PC-3 (cell line): Measurements from ENCODE around the gene YPEL2. TPM values are rescaled to one million over a fixed set of nuclear protein-coding genes. Genes with fewer than 3 reads are reported as not detected.

ENCODE experiments used
- ATAC-seq: fragments of 200-7000 bp; cut with Tn5 transposase; 2 replicates; pipeline ENCODE4 v1.9.1; 2020; ENCODE audit warnings: mild to moderate bottlenecking, moderate library complexity
- BruUV-seq: library from RNA; stranded (reverse); fragments of 400-500 nt; replicated peaks from 2 replicates; lab custom pipeline; 2021; lab: Mats Ljungman, UMichigan
- CTCF ChIA-PET: fragments of 300-600 bp; sonication (Branson Sonifier 250); formaldehyde crosslinking; loops from one replicate; lab custom pipeline; 2022; ENCODE audit warnings: antibody characterized with exemption; lab: Charles Lee
- POLR2A ChIA-PET: fragments of 300-600 bp; sonication (Branson Sonifier 250); formaldehyde crosslinking; loops from one replicate; lab custom pipeline; 2022; ENCODE audit warnings: antibody characterized with exemption; ENCODE audit not compliant: unreplicated experiment; lab: Charles Lee
- DNase-seq: peaks from one replicate; pipeline ENCODE4 v3.0.0-alpha.2; 2015
- H2AFZ ChIP-seq: fragments of 300-600 bp; sonication (generic); 2 replicates; pipeline ENCODE4 v1.6.0; 2016; ENCODE audit warnings: antibody characterized with exemption, low read length
- H3F3A ChIP-seq: fragments of 300-600 bp; sonication (generic); one replicate; pipeline ENCODE4 v1.6.0; 2017; ENCODE audit warnings: antibody characterized with exemption, low read length, control low read depth, mild to moderate bottlenecking; ENCODE audit not compliant: unreplicated experiment
- H3K27ac ChIP-seq: fragments of 300-600 bp; sonication (generic); 2 replicates; pipeline ENCODE4 v1.5.1; 2016; ENCODE audit warnings: mild to moderate bottlenecking, low read length
- H3K27me3 ChIP-seq: fragments of 300-600 bp; sonication (generic); 2 replicates; pipeline ENCODE4 v1.6.1; 2016; ENCODE audit warnings: low read length, mixed read lengths
- H3K36me3 ChIP-seq: fragments of 300-600 bp; sonication (generic); 2 replicates; pipeline ENCODE4 v1.6.1; 2016; ENCODE audit warnings: low read depth, mixed run types, low read length, mixed read lengths
- H3K4me1 ChIP-seq: fragments of 300-600 bp; sonication (generic); 2 replicates; pipeline ENCODE4 v1.5.1; 2016; ENCODE audit warnings: low read length; ENCODE audit not compliant: insufficient read depth
- H3K4me2 ChIP-seq: fragments of 300-600 bp; sonication (generic); 2 replicates; pipeline ENCODE4 v1.6.0; 2016; ENCODE audit warnings: low read length
- H3K4me3 ChIP-seq: fragments of 300-600 bp; sonication (generic); 2 replicates; pipeline ENCODE4 v1.5.1; 2016; ENCODE audit warnings: mild to moderate bottlenecking, low read length, mixed read lengths
- H3K79me2 ChIP-seq: fragments of 300-600 bp; sonication (generic); 2 replicates; pipeline ENCODE4 v1.6.1; 2017; ENCODE audit warnings: low read length, mixed read lengths
- H3K9ac ChIP-seq: fragments of 300-600 bp; sonication (generic); 2 replicates; pipeline ENCODE4 v1.6.0; 2016; ENCODE audit warnings: mild to moderate bottlenecking, low read length
- H3K9me2 ChIP-seq: fragments of 300-600 bp; sonication (generic); replicated peaks from 2 replicates; pipeline ENCODE4 v1.6.1; 2016; ENCODE audit warnings: mixed run types, low read length, mixed read lengths
- H3K9me3 ChIP-seq: fragments of 300-600 bp; sonication (generic); 2 replicates; pipeline ENCODE4 v1.6.1; 2016; ENCODE audit warnings: low read length, mixed read lengths
- H4K20me1 ChIP-seq: fragments of 300-600 bp; sonication (generic); 2 replicates; pipeline ENCODE4 v1.6.1; 2016; ENCODE audit warnings: low read length, mixed read lengths
- EZH2 ChIP-seq: fragments of 300-600 bp; sonication (generic); IDR thresholded peaks from one replicate; pipeline ENCODE4 v1.6.1; 2017; ENCODE audit warnings: antibody characterized with exemption, mild to moderate bottlenecking, low read length; ENCODE audit not compliant: unreplicated experiment
- EZH2phosphoT487 ChIP-seq: fragments of 300-600 bp; sonication (generic); IDR thresholded peaks from 2 replicates; pipeline ENCODE4 v1.6.1; 2018; ENCODE audit warnings: mild to moderate bottlenecking, antibody characterized with exemption, low read length, borderline replicate concordance
- intact Hi-C: fragments of 100-400 bp; cut with micrococcal nuclease; formaldehyde crosslinking; loops from 2 replicates; pipeline ENCODE4 v1.9.0; 2023
- total RNA-seq: library from RNA; depleted of rRNA; stranded (reverse); fragments of >200 nt; gene quantifications from 2 replicates; pipeline ENCODE4 v1.2.3, GENCODE V29; 2014
- TF ChIP-seq, protein P1 (sequence below): fragments of 300-600 bp; sonication (generic); conservative IDR thresholded peaks from 2 replicates; pipeline ENCODE4 v1.5.1; 2017; ENCODE audit warnings: antibody characterized with exemption, low read depth, mild to moderate bottlenecking, low read length

Gene YPEL2
- total RNA-seq, 1 experiment from 2014 or later = 0.47 TPM

DNA sequence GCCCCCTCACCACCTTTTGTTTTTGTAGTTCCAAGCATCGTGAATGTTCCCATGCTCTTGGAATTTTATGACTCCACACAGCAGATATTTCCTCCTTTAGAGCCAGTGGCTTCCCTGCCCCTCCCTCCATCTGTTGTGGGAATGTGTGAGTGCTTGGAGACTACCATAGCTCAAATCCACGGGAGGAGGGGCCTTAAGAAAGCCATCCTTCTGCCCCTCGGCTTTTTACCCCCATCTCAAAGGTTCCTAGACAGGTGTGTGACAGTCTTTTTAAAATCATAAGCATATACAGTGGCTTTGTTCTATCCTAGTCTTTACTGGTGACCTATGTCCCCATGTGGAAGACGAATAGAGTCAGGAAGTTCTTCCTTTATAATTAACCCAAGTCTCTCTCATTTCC is 47.2 kb downstream of the YPEL2 start:
- Histone ChIP-seq H3K9ac (no peak overlapping the region), H3K79me2 (no peaks in the 10 kb centered on the region), H3K36me3 (no peaks in the 10 kb centered on the region), H3K27me3 (no peaks in the 10 kb centered on the region), H3F3A (no peaks in the 10 kb centered on the region), H3K9me3 (no peaks in the 10 kb centered on the region), H3K9me2 (no peaks in the 10 kb centered on the region), H2AFZ (no peak overlapping the region), H4K20me1 (no peaks in the 10 kb centered on the region), H3K27ac (no peak overlapping the region), H3K4me2 (no peak overlapping the region), H3K4me1 (no peaks in the 10 kb centered on the region), H3K4me3 (no peak overlapping the region)
- ATAC-seq (no peak), DNase-seq (no peak)
- ChIA-PET CTCF (no interaction called here), POLR2A (no interaction called here)
- no peak for TF ChIP-seq EZH2
- BruUV-seq = no TSS peak
- intact Hi-C loops = no loop called here

DNA sequence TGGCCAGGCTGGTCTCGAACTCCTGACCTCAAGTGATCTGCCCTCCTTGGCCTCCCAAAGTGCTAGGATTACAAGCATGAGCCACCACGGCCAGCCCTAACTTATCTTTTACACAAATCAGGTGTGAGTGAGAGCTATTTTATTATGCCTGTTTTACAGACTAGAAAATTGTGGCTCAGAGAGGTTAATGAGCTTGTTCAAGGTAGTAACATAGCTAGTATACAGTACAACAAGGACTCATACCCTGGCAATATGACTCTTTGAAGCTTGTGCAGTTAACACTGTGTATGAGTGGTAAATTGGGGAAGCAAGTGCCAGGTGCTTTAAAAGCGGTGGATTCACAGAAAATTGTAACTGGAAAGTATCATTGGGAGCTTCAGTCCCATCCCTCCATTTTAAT is 49.0 kb downstream of the YPEL2 start:
- H4K20me1 ChIP-seq = no peaks in the 10 kb centered on the region
- H3K9me2 ChIP-seq = no peaks in the 10 kb centered on the region
- BruUV-seq = no TSS peak
- no peak overlapping the region for H3K9ac ChIP-seq
- no peak for ATAC-seq
- H3K4me3 ChIP-seq = no peak overlapping the region
- H2AFZ ChIP-seq = no peak overlapping the region
- intact Hi-C loops = no loop called here
- no peak overlapping the region for H3K27ac ChIP-seq
- POLR2A ChIA-PET = no interaction called here
- CTCF ChIA-PET = no interaction called here
- H3F3A ChIP-seq = no peaks in the 10 kb centered on the region
- H3K79me2 ChIP-seq = no peaks in the 10 kb centered on the region
- H3K9me3 ChIP-seq = no peaks in the 10 kb centered on the region
- no peaks in the 10 kb centered on the region for H3K27me3 ChIP-seq
- H3K4me1 ChIP-seq = no peaks in the 10 kb centered on the region
- no peak overlapping the region for H3K4me2 ChIP-seq
- H3K36me3 ChIP-seq = no peaks in the 10 kb centered on the region
- no peak for DNase-seq
- TF ChIP-seq EZH2phosphoT487 = no peak
- no peak for TF ChIP-seq EZH2
- TF ChIP-seq, protein P1, sequence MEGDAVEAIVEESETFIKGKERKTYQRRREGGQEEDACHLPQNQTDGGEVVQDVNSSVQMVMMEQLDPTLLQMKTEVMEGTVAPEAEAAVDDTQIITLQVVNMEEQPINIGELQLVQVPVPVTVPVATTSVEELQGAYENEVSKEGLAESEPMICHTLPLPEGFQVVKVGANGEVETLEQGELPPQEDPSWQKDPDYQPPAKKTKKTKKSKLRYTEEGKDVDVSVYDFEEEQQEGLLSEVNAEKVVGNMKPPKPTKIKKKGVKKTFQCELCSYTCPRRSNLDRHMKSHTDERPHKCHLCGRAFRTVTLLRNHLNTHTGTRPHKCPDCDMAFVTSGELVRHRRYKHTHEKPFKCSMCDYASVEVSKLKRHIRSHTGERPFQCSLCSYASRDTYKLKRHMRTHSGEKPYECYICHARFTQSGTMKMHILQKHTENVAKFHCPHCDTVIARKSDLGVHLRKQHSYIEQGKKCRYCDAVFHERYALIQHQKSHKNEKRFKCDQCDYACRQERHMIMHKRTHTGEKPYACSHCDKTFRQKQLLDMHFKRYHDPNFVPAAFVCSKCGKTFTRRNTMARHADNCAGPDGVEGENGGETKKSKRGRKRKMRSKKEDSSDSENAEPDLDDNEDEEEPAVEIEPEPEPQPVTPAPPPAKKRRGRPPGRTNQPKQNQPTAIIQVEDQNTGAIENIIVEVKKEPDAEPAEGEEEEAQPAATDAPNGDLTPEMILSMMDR = no peak

DNA sequence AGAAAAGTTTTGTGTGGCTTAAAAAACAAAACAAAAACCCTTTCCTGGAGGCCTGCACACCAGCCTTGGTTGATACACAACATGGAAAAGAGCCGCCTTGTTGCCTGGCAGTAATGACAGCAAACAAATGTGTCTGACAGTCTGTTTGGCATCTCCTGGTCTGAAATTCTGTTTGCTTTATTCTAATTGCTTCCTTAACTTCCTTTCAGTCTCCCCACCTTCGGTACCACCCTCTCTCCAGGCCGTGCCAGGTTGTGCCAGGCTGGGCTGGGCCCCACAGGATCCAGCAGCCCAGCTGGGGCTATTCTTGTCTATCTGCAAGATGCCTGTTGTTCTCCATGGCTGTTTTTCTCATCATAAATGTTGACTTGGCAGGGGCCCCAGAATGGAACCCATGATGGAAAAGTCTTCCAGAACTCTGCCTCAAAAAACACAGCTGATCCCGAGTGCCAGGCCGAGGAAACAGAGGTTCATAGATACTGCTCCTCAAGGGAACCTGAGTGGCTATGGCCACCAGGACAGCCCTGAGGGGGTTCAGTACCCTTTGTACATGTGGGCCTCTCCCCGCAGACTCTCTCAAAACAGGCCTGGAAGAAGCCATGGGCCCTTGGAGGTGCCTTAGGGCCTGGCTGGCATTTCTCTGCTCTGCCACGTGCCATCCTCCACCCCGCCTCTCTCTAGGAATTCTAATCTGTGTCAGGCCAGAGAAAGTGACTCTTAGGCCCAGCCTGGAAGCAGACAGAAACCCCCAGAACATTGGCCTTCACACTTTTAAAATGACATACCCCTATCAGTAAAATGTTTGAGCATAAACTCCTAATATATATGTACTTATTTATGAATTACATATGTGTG is 50.5 kb downstream of the YPEL2 start:
- BruUV-seq = no TSS peak
- TF ChIP-seq EZH2 = no peak
- TF ChIP-seq, protein P1 = no peak
- no peak for TF ChIP-seq EZH2phosphoT487
- H3F3A ChIP-seq = no peaks in the 10 kb centered on the region
- H3K4me2 ChIP-seq = no peak overlapping the region
- no peaks in the 10 kb centered on the region for H3K36me3 ChIP-seq
- H3K9ac ChIP-seq = no peak overlapping the region
- ATAC-seq = no peak
- POLR2A ChIA-PET = no interaction called here
- no peaks in the 10 kb centered on the region for H3K9me3 ChIP-seq
- no peak overlapping the region for H3K27ac ChIP-seq
- no peaks in the 10 kb centered on the region for H3K79me2 ChIP-seq
- H3K4me1 ChIP-seq = no peaks in the 10 kb centered on the region
- intact Hi-C loops = no loop called here
- no peaks in the 10 kb centered on the region for H3K9me2 ChIP-seq
- no peak for DNase-seq
- CTCF ChIA-PET = no interaction called here
- no peaks in the 10 kb centered on the region for H4K20me1 ChIP-seq
- no peak overlapping the region for H2AFZ ChIP-seq
- H3K27me3 ChIP-seq = no peaks in the 10 kb centered on the region
- H3K4me3 ChIP-seq = no peak overlapping the region
